ENCODE measurements around the gene ZNRF1.

DNA sequence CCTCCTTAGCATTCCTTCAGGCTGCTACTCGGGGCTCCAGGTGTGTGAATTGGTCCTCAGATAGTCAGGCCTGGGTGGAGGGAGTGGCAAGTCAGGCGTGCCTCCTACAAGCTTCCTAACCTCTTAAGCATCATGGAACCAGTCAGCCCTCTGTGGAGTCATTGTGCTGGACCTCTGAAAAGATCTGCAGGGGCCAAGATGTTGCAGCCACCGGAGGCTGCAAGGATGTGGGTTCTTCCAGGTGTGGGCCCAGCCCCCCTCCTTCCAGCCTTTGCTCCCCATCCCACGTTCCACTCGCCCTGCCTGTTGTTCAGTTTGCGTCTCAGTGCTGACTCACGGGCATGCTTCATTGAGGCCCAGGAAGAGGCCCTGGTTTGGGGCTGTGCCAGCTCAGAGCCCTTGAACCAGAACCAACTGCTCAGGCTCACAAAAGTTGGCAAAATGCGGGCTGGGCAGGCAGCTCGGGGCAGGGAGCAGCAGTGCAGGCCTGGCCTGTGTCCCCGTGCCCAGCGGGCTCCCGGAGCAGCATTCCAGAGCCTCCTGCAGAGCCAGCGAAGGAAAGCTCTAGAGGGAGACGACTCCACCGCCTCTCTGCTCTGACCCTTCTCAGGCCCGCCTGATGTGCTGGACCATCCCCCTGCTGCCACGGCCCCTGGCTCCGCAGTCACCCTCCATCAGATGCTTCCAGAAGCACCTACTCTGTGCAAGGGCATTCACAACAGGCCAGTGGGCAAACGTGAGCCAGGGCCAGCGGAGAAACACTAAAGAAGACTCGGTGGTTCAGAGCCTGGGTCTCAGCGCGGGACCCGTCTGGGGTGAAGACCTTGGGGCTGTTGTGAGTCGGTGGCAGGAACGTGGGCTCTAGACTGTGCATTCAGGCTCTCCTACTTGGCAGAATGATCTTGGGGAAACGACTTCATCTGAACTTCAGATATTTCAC lies 110.2 kb downstream of the ZNRF1 start:
- TF ChIP-seq CTCF (IDR thresholded peaks at IDR 0.05; ENCODE audit: low read depth, low read length, missing input control) (no peak), YY1 (IDR thresholded peaks at IDR 0.05) (peak; percentile 83), TAF1 (conservative IDR thresholded peaks at IDR 0.05) (no peak), MAX (IDR thresholded peaks at IDR 0.05) (peak; percentile 75), HNF4A (conservative IDR thresholded peaks at IDR 0.05) (peak; percentile 66 to 87), REST (IDR thresholded peaks at IDR 0.05) (peak; percentile 50), EGR1 (IDR thresholded peaks at IDR 0.05; ENCODE audit: low read depth in 2 of 2) (no peak)
